Mucosa of descending colon (tissue), 3 donors: ENCODE data around the gene LILRB3. TPM values are rescaled to one million over a fixed set of nuclear protein-coding genes. Genes with fewer than 3 reads are reported as not detected.

ENCODE experiments used
- ATAC-seq: fragments of 200-7000 bp; cut with Tn5 transposase; one replicate; pipeline ENCODE4 v1.9.1; 2020; ENCODE audit warnings: mild to moderate bottlenecking, moderate library complexity
- DNase-seq, 3 donors: peaks; one replicate each; pipeline ENCODE4 v3.0.0-alpha.2; 2020
- H3K36me3 ChIP-seq: fragments of 200-600 bp; one replicate; pipeline ENCODE4 v1.8.0; 2021; ENCODE audit warnings: low read depth, mild to moderate bottlenecking
- H3K4me1 ChIP-seq: fragments of 200-600 bp; one replicate; pipeline ENCODE4 v1.8.0; 2021; ENCODE audit warnings: low read depth, mild to moderate bottlenecking
- H3K4me3 ChIP-seq: fragments of 200-600 bp; one replicate; pipeline ENCODE4 v1.8.0; 2021; ENCODE audit warnings: mild to moderate bottlenecking
- H3K9me3 ChIP-seq: fragments of 200-600 bp; one replicate; pipeline ENCODE4 v1.8.0; 2021; ENCODE audit warnings: mild to moderate bottlenecking
- CTCF ChIP-seq: fragments of 200-600 bp; IDR thresholded peaks from one replicate; pipeline ENCODE4 v1.8.0; 2022; ENCODE audit warnings: antibody characterized with exemption, mild to moderate bottlenecking
- intact Hi-C, 2 donors: fragments of 100-400 bp; cut with DNase I in 1 of 2; cut with micrococcal nuclease in 1 of 2; formaldehyde crosslinking; loops; one replicate each; pipeline versions ENCODE4 v1.11.0 to v1.11.1; 2022; cut with DNase I, micrococcal nuclease
- total RNA-seq, 3 donors: library from RNA; stranded (reverse); fragmentation: NEBNext Ultra II Directional in 2 of 3; extraction: Animal tissue kit (Norgen Biotek cat#: 25700) in 2 of 3; gene quantifications; one replicate each; pipeline versions ENCODE4 v1.2.1 to v1.2.4, GENCODE V29; 2021 to 2023
- donor health status: DM: no; HTN: no; CAD: no; lungs with moderate emphysema.
- donor health status: DM: no; HTN: no; CAD: no.
- donor health status: DM: no; HTN: yes; CAD: no.

LILRB3 gene
- total RNA-seq, 3 donors from 2014 or later, result 0.67 to 7.7 (median 4.3) TPM

- TF ChIP-seq CTCF, result peak; percentile 24
- Histone ChIP-seq H3K9me3 (no peaks in the 10 kb centered on the region), H3K36me3 (no peaks in the 10 kb centered on the region), H3K4me3 (no peak overlapping the region), H3K4me1 (peaks cover 8% of the 10 kb centered on the region)
- intact Hi-C loops, result no loop called here
- ATAC-seq (peak; percentile 97), DNase-seq (peak; percentile 74 to 83 (median 78))
These were observed 42.8 kb downstream of the LILRB3 start for GRCh38 chr19:54179921-54180461.

GRCh38 chr19:54179262-54179852, 43.5 kb downstream of the LILRB3 start:
- ATAC-seq (no peak), DNase-seq (peak in 1 of 3 donors; percentile 23)

GRCh38 chr19:54178581-54179261, 44.1 kb downstream of the LILRB3 start:
- intact Hi-C loops, result no loop called here
- Histone ChIP-seq H3K4me3 (no peak overlapping the region), H3K4me1 (peaks cover 8% of the 10 kb centered on the region), H3K36me3 (no peaks in the 10 kb centered on the region), H3K9me3 (no peaks in the 10 kb centered on the region)
- DNase-seq, result peak; percentile 43 to 55 (median 47)
- peak; percentile 55 for ATAC-seq
- TF ChIP-seq CTCF, result no peak

More at GRCh38 chr19:54179262-54179852, 43.5 kb downstream of the LILRB3 start:
- no peak for TF ChIP-seq CTCF
- Histone ChIP-seq H3K4me1 (peaks cover 8% of the 10 kb centered on the region), H3K36me3 (no peaks in the 10 kb centered on the region), H3K9me3 (no peaks in the 10 kb centered on the region), H3K4me3 (no peak overlapping the region)
- intact Hi-C loops, result no loop called here

DNA sequence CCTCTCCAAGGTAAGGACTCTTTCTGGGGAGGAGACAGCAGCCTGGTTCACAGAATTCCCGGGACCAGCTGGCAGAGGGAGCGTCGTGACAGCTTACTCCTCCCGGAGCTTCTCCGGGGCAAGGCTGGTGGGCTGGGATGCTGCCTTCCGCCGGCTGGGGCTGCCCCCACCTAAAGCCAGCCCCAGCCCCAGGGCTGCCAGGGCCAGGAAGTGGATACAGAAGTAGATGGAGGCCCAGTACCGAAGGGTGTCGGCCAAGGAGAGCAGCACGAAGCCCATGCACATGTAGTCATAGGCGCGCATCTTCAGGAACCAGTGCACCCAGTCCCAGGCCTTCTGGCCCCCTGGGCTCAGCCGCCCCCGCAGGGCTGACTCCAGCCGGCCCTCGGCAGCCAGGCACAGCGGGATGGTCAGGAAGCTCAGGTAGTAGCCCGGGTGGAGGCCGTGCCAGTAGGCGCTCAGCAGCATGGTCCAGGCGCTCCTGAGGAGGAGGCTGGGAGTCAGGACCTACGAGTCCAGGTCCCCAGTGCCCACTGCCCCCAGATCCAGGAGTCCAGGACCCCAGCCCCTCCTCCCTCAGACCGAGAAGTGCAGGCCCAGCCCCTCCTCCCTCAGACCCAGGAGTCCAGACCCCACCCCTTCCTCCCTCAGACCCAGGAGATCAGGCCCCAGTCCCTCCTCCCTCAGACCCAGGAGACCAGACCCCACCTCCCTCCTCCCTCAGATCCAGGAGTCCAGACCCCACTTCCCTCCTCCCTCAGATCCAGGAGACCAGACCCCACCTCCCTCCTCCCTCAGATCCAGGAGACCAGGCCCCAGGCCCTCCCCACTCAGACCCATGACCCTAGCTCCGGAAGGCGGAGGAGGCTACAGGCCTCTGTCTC, 48.6 kb downstream of the LILRB3 start:
- DNase-seq (peak in 2 of 3 donors; percentile 32 to 49), ATAC-seq (no peak)
- intact Hi-C loops, result no loop called here
- Histone ChIP-seq H3K9me3 (no peaks in the 10 kb centered on the region), H3K36me3 (no peaks in the 10 kb centered on the region), H3K4me1 (no peaks in the 10 kb centered on the region), H3K4me3 (no peak overlapping the region)
- no peak for TF ChIP-seq CTCF

- no peak for TF ChIP-seq CTCF
- no peaks in the 10 kb centered on the region for H3K9me3 ChIP-seq
- no peaks in the 10 kb centered on the region for H3K36me3 ChIP-seq
- peaks cover 2% of the 10 kb centered on the region for H3K4me1 ChIP-seq
- intact Hi-C loops, result no loop called here
- no peak overlapping the region for H3K4me3 ChIP-seq
- ATAC-seq, result no peak
- DNase-seq, result no peak
These were observed 49.5 kb downstream of the LILRB3 start for GRCh38 chr19:54173359-54173699.
